Measurements from ENCODE around the gene OR3A3. TPM values are rescaled to one million over a fixed set of nuclear protein-coding genes. Genes with fewer than 3 reads are reported as not detected.
A peak's percentile ranks its signal among the peaks of the same experiment; 100 is the strongest.
"Not testable (repeated sequence)": the region's sequence is repeated elsewhere in the genome, so short reads cannot be mapped to it uniquely, and the experiment has no call there.

The OR3A3 gene
- total and polyA plus RNA-seq, 7 experiments from 2014 or later, result not detected

DNA sequence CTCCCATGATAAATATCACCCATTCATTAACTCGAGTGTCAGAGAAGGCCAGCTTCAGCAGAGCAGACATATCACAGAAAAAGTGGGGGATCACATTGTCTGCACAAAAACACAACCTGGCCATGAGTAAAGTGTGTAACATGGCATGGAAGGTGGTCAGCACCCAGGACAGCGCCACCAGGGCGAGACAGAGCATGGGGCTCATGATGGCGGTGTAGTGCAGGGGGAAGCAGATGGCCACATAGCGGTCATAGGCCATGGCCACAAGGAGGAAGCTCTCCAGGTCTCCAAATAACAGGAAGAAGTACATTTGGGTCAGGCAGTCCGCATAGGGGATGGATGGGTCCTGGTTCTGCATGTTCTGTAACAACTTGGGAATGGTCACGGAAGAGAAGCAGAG lies 13.4 kb upstream of the OR3A3 start:
- CTCF ChIA-PET; DNase-seq; intact Hi-C loops (cut with micrococcal nuclease): not testable (repeated sequence)

DNA sequence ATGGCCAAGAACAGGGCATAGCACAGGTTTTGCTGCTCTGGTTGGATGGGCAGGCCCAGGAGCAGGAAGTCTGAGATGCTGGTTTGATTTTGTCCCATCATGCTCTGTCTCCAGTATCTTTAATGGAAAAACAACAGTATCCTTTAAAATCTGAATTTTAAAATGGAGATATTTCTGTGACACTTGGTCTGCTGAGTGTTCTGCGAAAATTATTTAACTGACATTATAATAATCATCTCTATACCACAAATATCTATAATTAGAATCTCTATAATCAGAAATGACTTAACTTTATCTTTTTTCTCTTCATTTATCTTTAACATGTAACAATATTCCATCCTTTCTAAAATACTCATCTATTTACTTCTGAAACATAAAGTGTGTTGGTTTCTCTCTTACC lies 12.9 kb upstream of the OR3A3 start, which contains the start of gene OR1E1:
Gene OR1E1, minus strand, starts transcription at position 101 of the 400 bp plus-strand sequence. Its CDS starts 0 bp downstream, at position 101.
- intact Hi-C loops (cut with micrococcal nuclease), result no loop called here
- ATAC-seq (no peak), DNase-seq (no peak)
- Histone ChIP-seq H3K9me3 (ENCODE audit: control insufficient read depth in 2 of 3, low read length in 3 of 3) (no peaks in the 10 kb centered on the region), H3K4me1 (ENCODE audit: control insufficient read depth in 2 of 2, insufficient read depth in 2 of 2, low read length in 2 of 2) (no peaks in the 10 kb centered on the region), H3K4me3 (ENCODE audit: low read length) (no peak within 1 kb of the TSS), H3K27me3 (ENCODE audit: control insufficient read depth in 2 of 2, insufficient read depth in 2 of 2, low read length in 2 of 2) (no peaks in the 10 kb centered on the region), H3K36me3 (ENCODE audit: control insufficient read depth in 2 of 3, insufficient read depth in 3 of 3, low read length in 3 of 3) (no peaks in the 10 kb centered on the region), H3K27ac (ENCODE audit: low read depth, low read length) (no peak within 1 kb of the TSS)
- Mint-ChIP-seq H3K27me3 (peaks cover 0 to 37% (median 36%) of the 10 kb centered on the region in 5 donors), H3K36me3 (peaks cover 0 to 3% (median 0%) of the 10 kb centered on the region in 5 donors), H3K27ac (peak within 1 kb of the TSS in 1 of 9 donors; percentile 76), H3K4me1 (peaks cover 0 to 1% (median 0%) of the 10 kb centered on the region in 7 donors), H3K4me3 (no peak within 1 kb of the TSS), H3K9me3 (peaks cover 0 to 11% (median 2%) of the 10 kb centered on the region in 11 donors)
- ChIA-PET CTCF (no interaction called here), POLR2A (no interaction called here)

More for the DNA sequence above, 13.4 kb upstream of the OR3A3 start:
- H3K27ac ChIP-seq (ENCODE audit: low read depth, low read length); ATAC-seq; H3K4me1 ChIP-seq (ENCODE audit: control insufficient read depth in 2 of 2, insufficient read depth in 2 of 2, low read length in 2 of 2); POLR2A ChIA-PET; H3K4me1 Mint-ChIP-seq; H3K27me3 ChIP-seq (ENCODE audit: control insufficient read depth in 2 of 2, insufficient read depth in 2 of 2, low read length in 2 of 2); H3K4me3 ChIP-seq (ENCODE audit: low read length); H3K36me3 Mint-ChIP-seq; H3K4me3 Mint-ChIP-seq; H3K9me3 ChIP-seq (ENCODE audit: control insufficient read depth in 2 of 3, low read length in 3 of 3); H3K36me3 ChIP-seq (ENCODE audit: control insufficient read depth in 2 of 3, insufficient read depth in 3 of 3, low read length in 3 of 3): not testable (repeated sequence)
- Mint-ChIP-seq H3K9me3 (peaks cover 0 to 11% (median 2%) of the 10 kb centered on the region in 11 donors), H3K27ac (peak overlapping the region in 1 of 9 donors; percentile 76), H3K27me3 (peaks cover 0 to 36% (median 33%) of the 10 kb centered on the region in 5 donors)

DNA sequence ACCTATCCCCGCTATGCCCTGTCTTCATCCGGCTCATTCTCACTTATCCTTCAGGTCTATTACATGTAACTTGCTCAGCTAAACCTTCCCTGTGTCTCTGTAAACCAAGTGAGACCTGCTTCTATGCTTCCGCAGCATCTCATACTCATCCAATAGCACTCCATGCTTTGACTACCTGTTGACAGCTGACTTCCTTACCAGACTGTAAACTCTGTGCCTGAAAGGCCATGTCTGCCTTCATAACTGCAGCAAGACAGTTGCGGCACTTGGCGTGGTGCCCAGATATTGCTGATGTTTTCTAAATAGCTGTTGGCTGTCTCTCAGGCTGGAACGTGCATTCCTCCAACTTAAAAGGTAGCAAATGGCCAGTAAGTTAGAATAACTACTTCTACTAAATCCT lies 11.1 kb upstream of the OR3A3 start:
- no peaks in the 10 kb centered on the region for H3K36me3 ChIP-seq (ENCODE audit: control insufficient read depth in 2 of 3, insufficient read depth in 3 of 3, low read length in 3 of 3)
- no peak overlapping the region for H3K4me3 ChIP-seq (ENCODE audit: low read length)
- Mint-ChIP-seq H3K36me3 (no peaks in the 10 kb centered on the region), H3K9me3 (peaks cover 0 to 13% (median 0%) of the 10 kb centered on the region in 11 donors), H3K27ac (no peak overlapping the region), H3K4me3 (no peak overlapping the region), H3K27me3 (peaks cover 0 to 35% (median 28%) of the 10 kb centered on the region in 5 donors), H3K4me1 (peaks cover 0 to 1% (median 0%) of the 10 kb centered on the region in 7 donors)
- no peaks in the 10 kb centered on the region for H3K27me3 ChIP-seq (ENCODE audit: control insufficient read depth in 2 of 2, insufficient read depth in 2 of 2, low read length in 2 of 2)
- POLR2A ChIA-PET, result no interaction called here
- intact Hi-C loops (cut with micrococcal nuclease), result no loop called here
- no peak overlapping the region for H3K27ac ChIP-seq (ENCODE audit: low read depth, low read length)
- no peak for ATAC-seq
- no peak for DNase-seq
- no peaks in the 10 kb centered on the region for H3K9me3 ChIP-seq (ENCODE audit: control insufficient read depth in 2 of 3, low read length in 3 of 3)
- H3K4me1 ChIP-seq (ENCODE audit: control insufficient read depth in 2 of 2, insufficient read depth in 2 of 2, low read length in 2 of 2), result no peaks in the 10 kb centered on the region
- CTCF ChIA-PET, result no interaction called here

DNA sequence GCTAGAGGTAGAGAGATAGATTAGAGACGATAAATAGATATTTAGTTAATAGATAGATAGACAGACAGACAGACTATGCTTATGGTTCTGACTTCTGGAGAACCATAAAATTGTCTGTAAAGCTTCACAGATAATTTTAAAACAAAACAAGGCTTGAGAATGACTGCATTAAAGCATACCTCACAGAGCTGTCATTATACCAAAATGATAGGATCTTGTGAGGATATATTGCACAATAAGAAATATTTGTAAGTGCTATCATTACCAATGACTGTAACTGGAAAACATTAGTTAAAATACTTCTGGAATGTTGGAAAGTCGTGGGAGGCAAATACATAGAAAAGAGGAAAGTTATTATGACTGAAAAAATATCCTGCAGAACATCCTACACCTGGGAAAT lies 9.4 kb upstream of the OR3A3 start:
- ChIA-PET POLR2A (no interaction called here), CTCF (no interaction called here)
- Mint-ChIP-seq H3K36me3 (peaks cover 0 to 4% (median 0%) of the 10 kb centered on the region in 5 donors), H3K27me3 (peaks cover 0 to 41% (median 29%) of the 10 kb centered on the region in 5 donors), H3K4me3 (no peak overlapping the region), H3K4me1 (peaks cover 0 to 1% (median 0%) of the 10 kb centered on the region in 7 donors), H3K27ac (no peak overlapping the region), H3K9me3 (peaks cover 0 to 16% (median 6%) of the 10 kb centered on the region in 11 donors)
- ATAC-seq (no peak), DNase-seq (no peak)
- Histone ChIP-seq H3K27me3 (ENCODE audit: control insufficient read depth in 2 of 2, insufficient read depth in 2 of 2, low read length in 2 of 2) (no peaks in the 10 kb centered on the region), H3K4me3 (ENCODE audit: low read length) (no peak overlapping the region), H3K9me3 (ENCODE audit: control insufficient read depth in 2 of 3, low read length in 3 of 3) (no peaks in the 10 kb centered on the region), H3K4me1 (ENCODE audit: control insufficient read depth in 2 of 2, insufficient read depth in 2 of 2, low read length in 2 of 2) (no peaks in the 10 kb centered on the region), H3K36me3 (ENCODE audit: control insufficient read depth in 2 of 3, insufficient read depth in 3 of 3, low read length in 3 of 3) (no peaks in the 10 kb centered on the region), H3K27ac (ENCODE audit: low read depth, low read length) (no peak overlapping the region)
- intact Hi-C loops (cut with micrococcal nuclease), result no loop called here

DNA sequence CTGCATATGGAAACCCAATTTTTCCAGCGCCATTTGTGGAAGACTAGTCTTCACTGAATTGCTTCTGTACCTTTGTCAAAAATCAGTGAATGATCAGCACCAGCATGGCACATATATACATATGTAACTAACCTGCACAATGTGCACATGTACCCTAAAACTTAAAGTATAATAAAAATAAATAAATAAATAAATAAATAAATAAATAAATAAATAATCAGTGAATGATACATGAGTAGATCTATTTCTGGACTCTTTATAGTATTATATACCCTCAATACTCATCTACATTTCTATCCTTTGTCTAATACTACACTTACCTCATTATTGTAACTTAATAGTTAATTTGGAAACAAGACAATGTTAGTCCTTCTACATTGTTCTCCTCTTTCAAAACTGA lies 7.3 kb upstream of the OR3A3 start:
- H3K36me3 ChIP-seq (ENCODE audit: control insufficient read depth in 2 of 3, insufficient read depth in 3 of 3, low read length in 3 of 3); H3K4me3 Mint-ChIP-seq; H3K27ac Mint-ChIP-seq; H3K9me3 ChIP-seq (ENCODE audit: control insufficient read depth in 2 of 3, low read length in 3 of 3); intact Hi-C loops (cut with micrococcal nuclease); ATAC-seq; H3K36me3 Mint-ChIP-seq; H3K27ac ChIP-seq (ENCODE audit: low read depth, low read length); CTCF ChIA-PET; H3K4me1 ChIP-seq (ENCODE audit: control insufficient read depth in 2 of 2, insufficient read depth in 2 of 2, low read length in 2 of 2); H3K4me1 Mint-ChIP-seq; H3K4me3 ChIP-seq (ENCODE audit: low read length); DNase-seq; POLR2A ChIA-PET; H3K27me3 ChIP-seq (ENCODE audit: control insufficient read depth in 2 of 2, insufficient read depth in 2 of 2, low read length in 2 of 2): not testable (repeated sequence)
- Mint-ChIP-seq H3K9me3 (peaks cover 3 to 32% (median 19%) of the 10 kb centered on the region in 11 donors), H3K27me3 (peaks cover 0 to 53% (median 44%) of the 10 kb centered on the region in 5 donors)

DNA sequence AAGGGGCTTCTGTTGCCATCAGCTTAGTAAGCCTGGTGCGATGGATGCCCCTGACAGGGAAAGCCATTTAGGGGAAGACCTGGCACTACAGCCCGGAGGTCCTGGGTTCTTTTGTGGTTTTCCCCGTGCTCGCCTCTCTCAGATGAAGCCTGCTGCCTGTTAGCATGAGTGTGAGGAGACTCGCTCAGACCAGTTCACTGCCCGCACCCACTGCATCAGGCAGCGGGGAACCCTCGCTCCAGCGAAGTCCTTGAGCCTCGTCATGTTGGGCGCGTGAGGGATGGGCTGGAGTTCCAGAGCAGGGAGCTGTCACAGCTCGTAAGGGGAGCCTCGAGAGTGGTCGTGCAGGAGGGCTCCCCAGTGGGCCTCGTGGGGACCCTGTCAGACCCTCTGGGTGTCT lies 1.0 kb downstream of the OR3A3 start:
- POLR2A ChIA-PET; DNase-seq; H3K36me3 ChIP-seq (ENCODE audit: control insufficient read depth in 2 of 3, insufficient read depth in 3 of 3, low read length in 3 of 3); H3K4me3 Mint-ChIP-seq; ATAC-seq; H3K27ac ChIP-seq (ENCODE audit: low read depth, low read length); CTCF ChIA-PET; H3K27ac Mint-ChIP-seq; intact Hi-C loops (cut with micrococcal nuclease); H3K4me3 ChIP-seq (ENCODE audit: low read length); H3K27me3 ChIP-seq (ENCODE audit: control insufficient read depth in 2 of 2, insufficient read depth in 2 of 2, low read length in 2 of 2); H3K4me1 ChIP-seq (ENCODE audit: control insufficient read depth in 2 of 2, insufficient read depth in 2 of 2, low read length in 2 of 2); H3K9me3 ChIP-seq (ENCODE audit: control insufficient read depth in 2 of 3, low read length in 3 of 3); H3K4me1 Mint-ChIP-seq: not testable (repeated sequence)
- Mint-ChIP-seq H3K27me3 (peaks cover 5 to 47% (median 40%) of the 10 kb centered on the region in 5 donors), H3K9me3 (peaks cover 0 to 22% (median 11%) of the 10 kb centered on the region in 11 donors), H3K36me3 (peaks cover 0 to 11% (median 5%) of the 10 kb centered on the region in 5 donors)

DNA sequence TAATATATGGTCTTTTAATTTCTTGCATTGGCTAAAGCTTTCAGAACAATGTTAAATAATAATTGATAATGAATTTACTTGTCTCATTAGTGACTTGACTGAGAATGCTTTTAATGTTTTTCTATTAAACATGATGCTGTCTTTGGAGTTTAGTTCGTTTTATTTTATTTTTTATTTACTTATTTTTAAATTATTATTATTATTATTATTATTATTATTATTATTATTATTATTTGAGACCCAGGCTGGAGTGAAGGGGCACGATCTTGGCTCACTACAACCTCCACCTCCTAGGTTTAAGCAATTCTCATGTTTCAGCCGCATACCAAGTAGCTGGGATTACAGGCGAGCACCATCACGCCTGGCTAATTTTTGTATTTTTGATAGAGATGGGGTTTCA lies 4.4 kb downstream of the OR3A3 start:
- no peak overlapping the region for H3K27ac Mint-ChIP-seq
- H3K9me3 Mint-ChIP-seq, result peaks cover 0 to 4% (median 0%) of the 10 kb centered on the region in 11 donors
- DNase-seq, result no peak
- no peak for ATAC-seq
- ChIA-PET CTCF (no interaction called here), POLR2A (no interaction called here)
- Histone ChIP-seq H3K27me3 (ENCODE audit: control insufficient read depth in 2 of 2, insufficient read depth in 2 of 2, low read length in 2 of 2) (peaks cover 0 to 3% of the 10 kb centered on the region in 2 donors), H3K36me3 (ENCODE audit: control insufficient read depth in 2 of 3, insufficient read depth in 3 of 3, low read length in 3 of 3) (no peaks in the 10 kb centered on the region), H3K9me3 (ENCODE audit: control insufficient read depth in 2 of 3, low read length in 3 of 3) (no peaks in the 10 kb centered on the region), H3K27ac (ENCODE audit: low read depth, low read length) (no peak overlapping the region), H3K4me1 (ENCODE audit: control insufficient read depth in 2 of 2, insufficient read depth in 2 of 2, low read length in 2 of 2) (no peaks in the 10 kb centered on the region), H3K4me3 (ENCODE audit: low read length) (no peak overlapping the region)
- H3K4me1 Mint-ChIP-seq, result peaks cover 0 to 2% (median 0%) of the 10 kb centered on the region in 7 donors
- intact Hi-C loops (cut with micrococcal nuclease), result no loop called here
- H3K36me3 Mint-ChIP-seq, result peaks cover 0 to 4% (median 0%) of the 10 kb centered on the region in 5 donors
- H3K27me3 Mint-ChIP-seq, result peaks cover 11 to 26% (median 24%) of the 10 kb centered on the region in 5 donors
- H3K4me3 Mint-ChIP-seq, result no peak overlapping the region

Measured in naive thymus-derived CD4-positive, alpha-beta T cell (primary cell).